Panc1 (cell line): ENCODE results near the gene SNRNP40. TPM values are rescaled to one million over a fixed set of nuclear protein-coding genes. Genes with fewer than 3 reads are reported as not detected.

Experiments used
- ATAC-seq: fragments of 200-7000 bp; cut with Tn5 transposase; 2 replicates; pipeline ENCODE4 v1.9.1; 2020; ENCODE audit warnings: mild to moderate bottlenecking, moderate library complexity
- BruUV-seq: library from RNA; stranded (reverse); fragments of 400-500 nt; replicated peaks from 2 replicates; lab custom pipeline; 2021; lab: Mats Ljungman, UMichigan
- CTCF ChIA-PET: fragments of 300-600 bp; sonication (Branson Sonifier 250); formaldehyde crosslinking; loops from one replicate; lab custom pipeline; 2022; ENCODE audit warnings: antibody characterized with exemption; lab: Charles Lee
- POLR2A ChIA-PET: fragments of 300-600 bp; sonication (Branson Sonifier 250); formaldehyde crosslinking; loops from one replicate; lab custom pipeline; 2022; ENCODE audit warnings: antibody characterized with exemption; lab: Charles Lee
- DNase-seq: peaks from one replicate; pipeline ENCODE4 v3.0.0-alpha.2; 2010; ENCODE audit warnings: low read depth, low spot score
- H3K27ac ChIP-seq: 2 replicates; pipeline ENCODE4 v1.5.1; 2011; ENCODE audit warnings: mild to moderate bottlenecking, low read length, inconsistent platforms
- H3K27me3 ChIP-seq: fragments of 200-500 bp; sonication (Bioruptor generic); 2 replicates; pipeline ENCODE4 v1.6.0; 2014; ENCODE audit warnings: low read length, inconsistent platforms; ENCODE audit not compliant: control insufficient read depth, insufficient read depth
- H3K36me3 ChIP-seq: fragments of 200-500 bp; sonication (Bioruptor generic); 2 replicates; pipeline ENCODE4 v1.5.1; 2014; ENCODE audit warnings: inconsistent platforms, mild to moderate bottlenecking, low read length, moderate library complexity; ENCODE audit not compliant: control insufficient read depth, insufficient read depth
- H3K4me1 ChIP-seq: 2 replicates; pipeline ENCODE4 v1.5.1; 2011; ENCODE audit warnings: inconsistent platforms, mild to moderate bottlenecking, low read length, moderate library complexity; ENCODE audit not compliant: control insufficient read depth, insufficient read depth
- H3K4me3 ChIP-seq, 2 experiments: 2 replicates each; pipeline ENCODE4 v1.5.1; 2011 to 2012; ENCODE audit warnings: low read depth in 2 of 2, low read length in 2 of 2, mild to moderate bottlenecking in 2 of 2, inconsistent platforms in 1 of 2, moderate library complexity in 1 of 2
- H3K9me3 ChIP-seq: fragments of 200-500 bp; sonication (Bioruptor generic); 2 replicates; pipeline ENCODE4 v1.5.1; 2014; ENCODE audit warnings: low read depth, mild to moderate bottlenecking, inconsistent platforms, low read length, moderate library complexity; ENCODE audit not compliant: control insufficient read depth, insufficient read depth
- POLR2AphosphoS5 ChIP-seq: IDR thresholded peaks from 2 replicates; pipeline ENCODE4 v1.6.1; 2012; ENCODE audit warnings: mild to moderate bottlenecking, low read depth, low read length, moderate library complexity
- SIN3A ChIP-seq: IDR thresholded peaks from 2 replicates; pipeline ENCODE4 v1.6.1; 2012; ENCODE audit warnings: low read depth, mild to moderate bottlenecking, low read length, moderate library complexity, borderline replicate concordance; ENCODE audit not compliant: insufficient read depth
- TCF7L2 ChIP-seq: IDR thresholded peaks from 2 replicates; pipeline ENCODE4 v1.6.1; 2011; ENCODE audit warnings: mild to moderate bottlenecking, low read depth, low read length, inconsistent platforms
- in situ Hi-C: cut with HindIII; loops from 2 replicates; pipeline ENCODE4 v1.10.0; 2016; ENCODE audit warnings: low sequenced_read_pairs, low pct_unique_long_range_greater_than_20kb
- intact Hi-C: fragments of 100-400 bp; cut with micrococcal nuclease; formaldehyde crosslinking; loops from one replicate; pipeline ENCODE4 v1.10.0; 2022; ENCODE audit not compliant: unreplicated experiment
- total RNA-seq: library from RNA; stranded (reverse); gene quantifications from one replicate; pipeline ENCODE4 v1.2.1, GENCODE V29; 2021; ENCODE audit not compliant: unreplicated experiment
- TF ChIP-seq, protein P1 (sequence below): fragments of 450-650 bp; IDR thresholded peaks from 2 replicates; pipeline ENCODE4 v1.5.1; 2017; ENCODE audit warnings: mild to moderate bottlenecking
- TF ChIP-seq, protein P2 (sequence below), 2 experiments: IDR thresholded peaks; 2 replicates each; pipeline ENCODE4 v1.6.1; 2011 to 2012; ENCODE audit warnings: low read depth in 2 of 2, control low read depth in 1 of 2, low read length in 1 of 2, mild to moderate bottlenecking in 1 of 2, moderate library complexity in 1 of 2; ENCODE audit not compliant: insufficient read depth in 1 of 2

Gene SNRNP40
- total RNA-seq, 1 experiment from 2014 or later, result 99.3 TPM

DNA sequence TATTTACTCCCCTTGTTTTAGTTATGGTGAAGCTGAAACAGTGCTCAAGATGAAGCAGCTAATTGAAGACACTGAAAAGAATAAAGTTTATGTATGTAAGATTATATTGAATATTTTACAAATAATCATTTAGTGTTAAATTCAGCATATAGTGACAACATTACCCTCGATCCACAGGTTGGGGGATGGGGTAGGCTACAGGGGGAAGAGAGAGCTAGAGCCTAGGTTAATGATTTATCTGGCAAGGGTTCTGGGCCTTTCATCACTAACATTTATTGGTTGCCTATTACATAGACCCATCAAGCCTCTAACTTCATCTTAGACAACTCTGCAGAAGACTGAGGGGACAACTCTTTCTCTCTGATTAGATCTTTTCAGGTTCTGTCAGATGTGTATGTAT, 21.6 kb upstream of the SNRNP40 start:
- Histone ChIP-seq H3K9me3 (no peaks in the 10 kb centered on the region), H3K27me3 (no peaks in the 10 kb centered on the region), H3K4me3 (no peak overlapping the region), H3K36me3 (0 out of 2 replicates have a peak, but pooled peaks cover 9% of the 10 kb centered on the region), H3K4me1 (no peaks in the 10 kb centered on the region), H3K27ac (no peak overlapping the region)
- ChIA-PET POLR2A (no interaction called here), CTCF (interaction anchor here (0.5 kb wide), 1 partner anchor 13 kb away, joined by 3 read pairs; no protein-coding TSS in a partner anchor)
- intact Hi-C loops, result no loop called here
- in situ Hi-C loops, result no loop called here
- ATAC-seq (no peak), DNase-seq (no peak)
- TF ChIP-seq, protein P1, sequence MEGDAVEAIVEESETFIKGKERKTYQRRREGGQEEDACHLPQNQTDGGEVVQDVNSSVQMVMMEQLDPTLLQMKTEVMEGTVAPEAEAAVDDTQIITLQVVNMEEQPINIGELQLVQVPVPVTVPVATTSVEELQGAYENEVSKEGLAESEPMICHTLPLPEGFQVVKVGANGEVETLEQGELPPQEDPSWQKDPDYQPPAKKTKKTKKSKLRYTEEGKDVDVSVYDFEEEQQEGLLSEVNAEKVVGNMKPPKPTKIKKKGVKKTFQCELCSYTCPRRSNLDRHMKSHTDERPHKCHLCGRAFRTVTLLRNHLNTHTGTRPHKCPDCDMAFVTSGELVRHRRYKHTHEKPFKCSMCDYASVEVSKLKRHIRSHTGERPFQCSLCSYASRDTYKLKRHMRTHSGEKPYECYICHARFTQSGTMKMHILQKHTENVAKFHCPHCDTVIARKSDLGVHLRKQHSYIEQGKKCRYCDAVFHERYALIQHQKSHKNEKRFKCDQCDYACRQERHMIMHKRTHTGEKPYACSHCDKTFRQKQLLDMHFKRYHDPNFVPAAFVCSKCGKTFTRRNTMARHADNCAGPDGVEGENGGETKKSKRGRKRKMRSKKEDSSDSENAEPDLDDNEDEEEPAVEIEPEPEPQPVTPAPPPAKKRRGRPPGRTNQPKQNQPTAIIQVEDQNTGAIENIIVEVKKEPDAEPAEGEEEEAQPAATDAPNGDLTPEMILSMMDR, result no peak
- TF ChIP-seq TCF7L2 (no peak), SIN3A (no peak), POLR2AphosphoS5 (no peak)
- TF ChIP-seq, protein P2, sequence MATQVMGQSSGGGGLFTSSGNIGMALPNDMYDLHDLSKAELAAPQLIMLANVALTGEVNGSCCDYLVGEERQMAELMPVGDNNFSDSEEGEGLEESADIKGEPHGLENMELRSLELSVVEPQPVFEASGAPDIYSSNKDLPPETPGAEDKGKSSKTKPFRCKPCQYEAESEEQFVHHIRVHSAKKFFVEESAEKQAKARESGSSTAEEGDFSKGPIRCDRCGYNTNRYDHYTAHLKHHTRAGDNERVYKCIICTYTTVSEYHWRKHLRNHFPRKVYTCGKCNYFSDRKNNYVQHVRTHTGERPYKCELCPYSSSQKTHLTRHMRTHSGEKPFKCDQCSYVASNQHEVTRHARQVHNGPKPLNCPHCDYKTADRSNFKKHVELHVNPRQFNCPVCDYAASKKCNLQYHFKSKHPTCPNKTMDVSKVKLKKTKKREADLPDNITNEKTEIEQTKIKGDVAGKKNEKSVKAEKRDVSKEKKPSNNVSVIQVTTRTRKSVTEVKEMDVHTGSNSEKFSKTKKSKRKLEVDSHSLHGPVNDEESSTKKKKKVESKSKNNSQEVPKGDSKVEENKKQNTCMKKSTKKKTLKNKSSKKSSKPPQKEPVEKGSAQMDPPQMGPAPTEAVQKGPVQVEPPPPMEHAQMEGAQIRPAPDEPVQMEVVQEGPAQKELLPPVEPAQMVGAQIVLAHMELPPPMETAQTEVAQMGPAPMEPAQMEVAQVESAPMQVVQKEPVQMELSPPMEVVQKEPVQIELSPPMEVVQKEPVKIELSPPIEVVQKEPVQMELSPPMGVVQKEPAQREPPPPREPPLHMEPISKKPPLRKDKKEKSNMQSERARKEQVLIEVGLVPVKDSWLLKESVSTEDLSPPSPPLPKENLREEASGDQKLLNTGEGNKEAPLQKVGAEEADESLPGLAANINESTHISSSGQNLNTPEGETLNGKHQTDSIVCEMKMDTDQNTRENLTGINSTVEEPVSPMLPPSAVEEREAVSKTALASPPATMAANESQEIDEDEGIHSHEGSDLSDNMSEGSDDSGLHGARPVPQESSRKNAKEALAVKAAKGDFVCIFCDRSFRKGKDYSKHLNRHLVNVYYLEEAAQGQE (IDR thresholded peaks at IDR 0.05; ENCODE audit: insufficient read depth in 1 of 2, low read depth in 2 of 2, low read length in 1 of 2), result no peak
- no TSS peak for BruUV-seq

DNA sequence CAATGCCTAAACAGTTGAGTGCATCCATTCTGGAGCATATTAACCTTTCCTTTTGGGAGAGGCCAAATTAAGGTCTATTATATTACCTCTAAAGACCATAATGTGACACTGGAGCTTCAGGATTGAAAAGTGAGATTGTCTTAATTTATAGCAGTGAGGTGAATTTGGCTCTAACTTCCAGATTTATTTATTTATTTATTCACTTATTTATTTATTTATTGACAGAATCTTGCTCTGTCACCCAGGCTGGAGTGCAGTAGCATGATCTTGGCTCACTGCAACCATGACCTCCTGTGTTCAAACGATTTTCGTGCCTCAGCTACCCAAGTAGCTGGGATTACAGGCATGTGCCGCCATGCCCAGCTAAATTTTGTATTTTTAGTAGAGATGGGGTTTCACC, 19.3 kb upstream of the SNRNP40 start:
- in situ Hi-C loops (no loop called here), intact Hi-C loops (no loop called here)
- POLR2A ChIA-PET, result no interaction called here

More for the DNA sequence above, 19.3 kb upstream of the SNRNP40 start:
- no peaks in the 10 kb centered on the region for H3K9me3 ChIP-seq
- 0 out of 2 replicates have a peak, but pooled peaks cover 9% of the 10 kb centered on the region for H3K36me3 ChIP-seq
- CTCF ChIA-PET, result no interaction called here
- no peak overlapping the region for H3K27ac ChIP-seq
- H3K4me3 ChIP-seq, result no peak overlapping the region
- TF ChIP-seq, protein P1, result no peak
- TF ChIP-seq, protein P2 (IDR thresholded peaks at IDR 0.05; ENCODE audit: insufficient read depth in 1 of 2, low read depth in 2 of 2, low read length in 1 of 2), result no peak
- no TSS peak for BruUV-seq
- ATAC-seq (no peak), DNase-seq (no peak)
- H3K4me1 ChIP-seq, result no peaks in the 10 kb centered on the region
- no peaks in the 10 kb centered on the region for H3K27me3 ChIP-seq
